Osteoblast (primary cell): ENCODE measurements around the gene GSE1. TPM values are rescaled to one million over a fixed set of nuclear protein-coding genes. Genes with fewer than 3 reads are reported as not detected.

Experiments
- DNase-seq: peaks from one replicate; pipeline ENCODE4 v3.0.0; 2011; ENCODE audit warnings: low spot score, mixed read lengths; ENCODE audit not compliant: insufficient read length; ENCODE audit errors: missing footprints
- H2AFZ ChIP-seq: 2 replicates; pipeline ENCODE4 v1.6.0; 2011; ENCODE audit warnings: mild to moderate bottlenecking, low read length
- H3K27ac ChIP-seq: 2 replicates; pipeline ENCODE4 v1.5.1; 2011; ENCODE audit warnings: mild to moderate bottlenecking, low read depth, low read length, moderate library complexity
- H3K27me3 ChIP-seq: 2 replicates; pipeline ENCODE4 v1.6.0; 2012; ENCODE audit warnings: mild to moderate bottlenecking, control low read depth, inconsistent platforms, low read length, moderate library complexity; ENCODE audit not compliant: insufficient read depth
- H3K36me3 ChIP-seq: 2 replicates; pipeline ENCODE4 v1.5.1; 2011; ENCODE audit warnings: mild to moderate bottlenecking, low read length, control low read depth, moderate library complexity; ENCODE audit not compliant: insufficient read depth
- H3K4me1 ChIP-seq: 2 replicates; pipeline ENCODE4 v1.5.1; 2011; ENCODE audit warnings: mild to moderate bottlenecking, low read length, control low read depth, moderate library complexity; ENCODE audit not compliant: insufficient read depth
- H3K4me2 ChIP-seq: 2 replicates; pipeline ENCODE4 v1.6.0; 2011; ENCODE audit warnings: mild to moderate bottlenecking, low read length; ENCODE audit not compliant: insufficient read depth
- H3K4me3 ChIP-seq: fragments of 200-600 bp; sonication (generic); 3 replicates; pipeline ENCODE4 v1.5.1; 2012; ENCODE audit warnings: mild to moderate bottlenecking, low read length, inconsistent platforms; ENCODE audit not compliant: insufficient read depth
- H3K79me2 ChIP-seq: 2 replicates; pipeline ENCODE4 v1.6.0; 2012; ENCODE audit warnings: mild to moderate bottlenecking, low read length, control low read depth, inconsistent platforms; ENCODE audit not compliant: insufficient read depth
- H3K9me3 ChIP-seq: 2 replicates; pipeline ENCODE4 v1.5.1; 2011; ENCODE audit warnings: low read depth, low read length, control low read depth
- H4K20me1 ChIP-seq: 2 replicates; pipeline ENCODE4 v1.6.0; 2012; ENCODE audit warnings: mild to moderate bottlenecking, low read length, control low read depth; ENCODE audit not compliant: insufficient read depth
- total RNA-seq: library from RNA; depleted of rRNA; stranded (reverse); fragments of >200 nt; gene quantifications from 2 replicates; pipeline ENCODE4 v1.2.3, GENCODE V29; 2012
- TF ChIP-seq, protein P1 (sequence below): IDR thresholded peaks from 2 replicates; pipeline ENCODE4 v1.5.1; 2011; ENCODE audit warnings: mild to moderate bottlenecking, low read depth, low read length, moderate library complexity; ENCODE audit errors: extremely low read depth

Gene GSE1
- total RNA-seq, 1 donor: 49.6 TPM

DNA sequence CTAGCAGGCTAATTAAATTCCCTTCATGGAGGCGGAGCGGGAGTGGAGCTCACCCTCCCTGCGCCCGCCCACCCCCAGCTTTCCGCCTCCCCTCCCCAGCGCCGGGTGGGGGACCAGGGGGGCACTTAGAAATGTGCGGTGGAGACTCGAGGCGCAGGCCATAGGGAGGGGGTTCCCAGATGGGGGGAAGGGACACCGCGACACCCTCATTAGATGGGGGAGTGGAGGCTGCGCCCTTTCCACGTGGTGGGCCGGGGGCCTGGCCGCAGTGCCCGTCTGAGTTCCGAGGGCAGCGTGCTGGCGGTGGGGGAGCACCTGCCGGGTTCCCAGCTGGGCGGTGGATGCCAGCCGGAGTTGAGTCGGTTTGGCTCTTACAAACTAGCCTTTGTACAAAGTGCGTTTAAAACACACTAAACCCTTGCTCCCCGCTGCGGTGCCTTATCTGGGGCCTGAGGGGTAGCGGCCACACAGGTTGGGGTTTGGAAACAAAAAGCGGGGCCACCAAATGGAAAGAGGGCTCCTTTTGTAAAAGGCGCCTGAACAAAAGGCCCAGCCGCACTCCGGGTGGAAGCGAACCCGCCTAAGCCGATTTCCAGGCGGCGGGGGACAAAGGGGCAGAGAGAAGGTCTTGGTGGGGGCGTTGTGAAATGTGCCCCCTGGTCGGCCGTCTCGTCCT is 1.4 kb downstream of the GSE1 start:
- no peaks in the 10 kb centered on the region for H3K27me3 ChIP-seq

DNA sequence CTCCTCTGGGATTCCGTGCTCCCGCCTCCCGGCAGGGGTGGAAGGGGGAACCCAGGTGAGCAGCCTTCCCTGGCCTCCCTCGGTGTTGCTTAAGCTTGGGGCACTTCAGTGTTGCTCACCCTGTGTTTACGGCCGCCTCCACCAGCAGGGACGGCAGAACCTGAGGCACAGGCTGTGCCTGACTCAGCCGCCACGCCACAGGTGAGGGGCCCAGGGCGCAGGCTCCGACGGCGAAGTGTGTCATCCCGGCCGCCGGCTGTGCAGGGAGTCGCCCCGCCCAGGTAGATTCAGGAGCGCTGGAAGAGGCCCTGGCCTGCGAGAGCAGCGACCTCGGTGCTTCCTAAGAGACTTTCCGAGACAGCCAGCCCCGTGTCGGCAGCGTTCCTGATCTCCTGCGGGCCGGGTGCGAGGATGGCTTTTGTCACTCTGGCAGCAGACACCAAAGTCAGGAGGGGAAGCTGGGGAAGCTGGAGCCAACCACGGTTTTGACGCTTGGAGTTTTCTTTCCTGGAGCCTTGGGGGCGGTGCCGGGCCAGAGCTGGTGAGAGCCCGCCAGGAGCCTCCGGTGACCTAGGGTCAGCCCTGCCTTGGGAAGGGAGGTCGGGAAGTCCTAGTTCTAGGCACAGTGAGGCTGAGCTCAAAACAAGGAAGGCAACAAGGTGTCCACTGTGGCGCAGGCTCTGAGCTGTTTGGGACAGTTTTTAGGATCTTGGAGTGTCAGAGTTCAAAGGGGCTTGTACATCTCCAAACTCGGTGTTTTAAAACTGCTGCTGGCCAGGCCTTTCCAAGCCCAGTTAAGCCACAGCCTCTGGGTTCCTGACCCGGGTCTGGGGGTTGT is 2.1 kb downstream of the GSE1 start:
- Histone ChIP-seq H3K9me3 (no peaks in the 10 kb centered on the region), H3K27me3 (no peaks in the 10 kb centered on the region), H2AFZ (no peak overlapping the region), H3K27ac (no peak overlapping the region), H3K4me1 (peaks cover 31% of the 10 kb centered on the region), H3K4me3 (no peak overlapping the region), H3K79me2 (peaks cover 64% of the 10 kb centered on the region), H3K4me2 (no peak overlapping the region), H4K20me1 (peaks cover 63% of the 10 kb centered on the region), H3K36me3 (no peaks in the 10 kb centered on the region)
- DNase-seq: no peak
- TF ChIP-seq, protein P1, sequence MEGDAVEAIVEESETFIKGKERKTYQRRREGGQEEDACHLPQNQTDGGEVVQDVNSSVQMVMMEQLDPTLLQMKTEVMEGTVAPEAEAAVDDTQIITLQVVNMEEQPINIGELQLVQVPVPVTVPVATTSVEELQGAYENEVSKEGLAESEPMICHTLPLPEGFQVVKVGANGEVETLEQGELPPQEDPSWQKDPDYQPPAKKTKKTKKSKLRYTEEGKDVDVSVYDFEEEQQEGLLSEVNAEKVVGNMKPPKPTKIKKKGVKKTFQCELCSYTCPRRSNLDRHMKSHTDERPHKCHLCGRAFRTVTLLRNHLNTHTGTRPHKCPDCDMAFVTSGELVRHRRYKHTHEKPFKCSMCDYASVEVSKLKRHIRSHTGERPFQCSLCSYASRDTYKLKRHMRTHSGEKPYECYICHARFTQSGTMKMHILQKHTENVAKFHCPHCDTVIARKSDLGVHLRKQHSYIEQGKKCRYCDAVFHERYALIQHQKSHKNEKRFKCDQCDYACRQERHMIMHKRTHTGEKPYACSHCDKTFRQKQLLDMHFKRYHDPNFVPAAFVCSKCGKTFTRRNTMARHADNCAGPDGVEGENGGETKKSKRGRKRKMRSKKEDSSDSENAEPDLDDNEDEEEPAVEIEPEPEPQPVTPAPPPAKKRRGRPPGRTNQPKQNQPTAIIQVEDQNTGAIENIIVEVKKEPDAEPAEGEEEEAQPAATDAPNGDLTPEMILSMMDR: no peak

More for the DNA sequence above, 1.4 kb downstream of the GSE1 start:
- Histone ChIP-seq H4K20me1 (peaks cover 62% of the 10 kb centered on the region), H3K4me1 (peaks cover 33% of the 10 kb centered on the region), H2AFZ (no peak overlapping the region), H3K4me2 (peak overlapping the region; percentile 81), H3K4me3 (peak overlapping the region; percentile 78), H3K9me3 (no peaks in the 10 kb centered on the region), H3K79me2 (peaks cover 64% of the 10 kb centered on the region), H3K36me3 (no peaks in the 10 kb centered on the region), H3K27ac (no peak overlapping the region)
- peak; percentile 80 for DNase-seq
- TF ChIP-seq, protein P1: no peak

DNA sequence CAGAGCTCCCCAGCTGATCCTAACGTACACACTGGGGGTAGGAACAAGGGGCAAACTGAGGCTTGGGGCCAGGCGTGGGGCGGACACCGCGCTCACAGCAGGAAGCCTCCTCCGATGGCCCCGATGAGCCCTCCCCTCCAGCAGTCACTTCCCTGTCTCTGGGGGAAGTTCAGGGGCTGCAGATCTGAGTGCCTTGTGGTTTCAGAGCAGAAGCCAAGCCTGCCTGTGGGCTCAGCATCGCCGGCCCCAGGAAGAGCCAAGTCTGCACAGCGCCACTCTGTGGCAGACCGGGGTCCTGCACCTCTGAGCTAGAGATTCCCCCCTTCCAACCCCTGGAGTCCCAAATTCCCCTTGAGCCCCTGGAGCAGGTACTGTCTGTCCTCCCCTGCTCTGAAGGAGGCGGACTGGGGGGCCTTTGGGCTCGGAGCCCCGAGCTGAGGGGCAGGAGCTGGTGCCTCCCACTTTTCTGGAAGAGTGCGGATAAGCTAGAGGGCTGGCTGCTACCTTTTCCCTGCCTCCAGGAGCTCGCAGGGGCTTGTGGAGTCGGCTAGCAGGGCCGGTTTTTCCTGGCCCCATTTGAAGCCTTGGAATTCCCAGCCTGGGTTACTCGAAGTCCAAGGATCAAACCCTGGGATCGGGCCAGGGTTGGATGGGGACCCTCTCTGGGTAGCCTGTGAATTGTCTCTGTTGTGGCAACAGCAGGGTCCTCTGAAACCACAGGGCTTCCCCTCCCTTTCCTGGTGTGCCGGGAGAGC is 2.9 kb downstream of the GSE1 start:
- no peaks in the 10 kb centered on the region for H3K36me3 ChIP-seq
- H3K27me3 ChIP-seq: no peaks in the 10 kb centered on the region
- peaks cover 66% of the 10 kb centered on the region for H4K20me1 ChIP-seq
- peaks cover 66% of the 10 kb centered on the region for H3K79me2 ChIP-seq
- no peak overlapping the region for H3K27ac ChIP-seq
- peaks cover 24% of the 10 kb centered on the region for H3K4me1 ChIP-seq
- H3K9me3 ChIP-seq: no peaks in the 10 kb centered on the region
- DNase-seq: peak; percentile 99
- TF ChIP-seq, protein P1: peak; percentile 91
- no peak overlapping the region for H3K4me2 ChIP-seq
- H3K4me3 ChIP-seq: no peak overlapping the region
- no peak overlapping the region for H2AFZ ChIP-seq
